NCI-H82 treated with DMSO at 0.1 percent for 48 hours (cell line): ENCODE data around the gene RAB4B.
"Not testable (repeated sequence)": the region's sequence is repeated elsewhere in the genome, so short reads cannot be mapped to it uniquely, and the experiment has no call there.

ENCODE experiments used
- DNase-seq: peaks from one replicate; lab custom pipeline; 2025; ENCODE audit not compliant: unreplicated experiment; lab: John Stamatoyannopoulos, UW

RAB4B gene

DNA sequence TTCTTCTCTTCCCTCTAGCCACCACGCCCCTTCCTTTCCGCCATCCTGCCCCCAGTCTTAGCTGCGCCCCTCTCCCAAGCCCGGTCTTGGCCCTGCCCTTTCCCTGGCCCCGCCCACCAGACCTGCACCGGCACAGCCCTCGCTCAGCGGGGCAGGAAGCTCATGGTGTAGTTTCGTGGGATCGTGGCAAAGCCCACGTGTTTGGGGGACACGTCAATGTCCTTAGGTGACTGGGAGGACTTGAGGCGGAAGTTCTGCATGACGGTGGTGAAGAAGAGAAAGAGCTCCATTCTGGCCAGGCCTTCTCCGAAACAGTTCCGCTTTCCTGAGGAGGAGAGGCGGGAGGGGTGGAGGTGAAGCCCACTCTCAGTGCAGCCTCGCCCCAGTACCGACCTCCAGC lies 65.6 kb downstream of the RAB4B start:
- DNase-seq, result not testable (repeated sequence)
